SH-SY5Y (cell line): Measurements from ENCODE around the gene MT1H.

Source experiments
- GATA2 ChIP-seq: IDR thresholded peaks from 2 replicates; pipeline ENCODE4 v1.6.1; 2011; ENCODE audit warnings: mild to moderate bottlenecking, low read depth, low read length
- GATA3 ChIP-seq: IDR thresholded peaks from 2 replicates; pipeline ENCODE4 v1.6.1; 2011; ENCODE audit warnings: low read depth, mild to moderate bottlenecking, low read length, moderate library complexity

DNA sequence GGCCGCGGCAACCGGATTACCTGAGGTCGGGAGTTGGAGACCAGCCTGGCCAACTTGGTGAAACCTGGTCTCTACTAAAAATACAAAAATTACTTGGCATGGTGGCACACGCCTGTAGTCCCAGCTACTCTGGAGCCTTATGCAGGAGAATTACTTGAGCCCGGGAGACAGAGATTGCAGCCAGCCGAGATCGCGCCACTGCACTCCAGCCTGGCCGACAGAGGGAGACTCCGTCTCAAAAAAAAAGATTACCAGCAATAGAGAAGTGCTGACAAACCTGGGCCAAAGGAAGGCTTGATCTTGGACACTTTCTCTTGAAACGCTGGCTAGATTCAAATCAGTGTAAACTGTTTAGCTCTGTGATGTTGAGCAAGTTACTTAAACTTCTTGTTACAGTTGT is 4.3 kb downstream of the MT1H start:
- TF ChIP-seq GATA2 (no peak), GATA3 (no peak)
